Activated T-cell treated with anti-CD3 and anti-CD28 coated beads, Interleukin-2, amount 50 U/mL, for 24 hours (primary cell): ENCODE data around the gene CD27.
"Not testable (repeated sequence)": the region's sequence is repeated elsewhere in the genome, so short reads cannot be mapped to it uniquely, and the experiment has no call there.

Source experiments
- DNase-seq: peaks from one replicate; pipeline ENCODE4 v3.0.0-alpha.2; 2020
- H3K27ac Mint-ChIP-seq: 2 replicates; pipeline ENCODE4 v1.8.0; 2020; ENCODE audit warnings: mild to moderate bottlenecking, mixed read lengths
- H3K27me3 Mint-ChIP-seq: 2 replicates; pipeline ENCODE4 v1.8.0; 2020; ENCODE audit warnings: mixed read lengths
- H3K36me3 Mint-ChIP-seq: 2 replicates; pipeline ENCODE4 v1.8.0; 2020; ENCODE audit warnings: low read depth, mixed read lengths
- H3K4me1 Mint-ChIP-seq: 2 replicates; pipeline ENCODE4 v1.8.0; 2020; ENCODE audit warnings: low read depth, mixed read lengths
- H3K4me3 Mint-ChIP-seq: 2 replicates; pipeline ENCODE4 v1.8.0; 2020; ENCODE audit warnings: mild to moderate bottlenecking, moderate library complexity, mixed read lengths
- H3K9me3 Mint-ChIP-seq: 2 replicates; pipeline ENCODE4 v1.8.0; 2020; ENCODE audit warnings: mixed read lengths

The CD27 gene

DNA sequence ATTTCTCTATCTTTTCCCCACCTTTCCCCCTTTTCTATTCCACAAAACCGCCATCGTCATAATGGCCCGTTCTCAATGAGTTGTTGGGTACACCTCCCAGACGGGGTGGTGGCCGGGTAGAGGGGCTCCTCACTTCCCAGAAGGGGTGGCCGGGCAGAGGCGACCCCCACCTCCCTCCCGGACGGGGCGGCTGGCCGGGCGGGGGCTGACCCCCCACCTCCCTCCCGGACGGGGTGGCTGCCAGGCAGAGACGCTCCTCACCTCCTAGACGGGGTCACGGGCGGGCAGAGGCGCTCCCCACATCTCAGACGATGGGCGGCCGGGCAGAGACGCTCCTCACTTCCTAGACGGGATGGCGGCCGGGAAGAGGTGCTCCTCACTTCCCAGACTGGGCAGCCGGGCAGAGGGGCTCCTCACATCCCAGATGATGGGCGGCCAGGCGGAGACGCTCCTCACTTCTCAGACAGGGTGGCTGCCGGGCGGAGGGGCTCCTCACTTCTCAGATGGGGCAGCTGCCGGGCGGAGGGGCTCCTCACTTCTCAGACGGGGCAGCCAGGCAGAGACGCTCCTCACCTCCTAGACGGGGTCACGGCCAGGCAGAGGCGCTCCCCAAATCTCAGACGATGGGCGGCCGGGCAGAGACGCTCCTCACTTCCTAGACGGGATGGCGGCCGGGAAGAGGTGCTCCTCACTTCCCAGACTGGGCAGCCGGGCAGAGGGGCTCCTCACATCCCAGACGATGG, 30.6 kb downstream of the CD27 start:
- not testable (repeated sequence) for H3K36me3 Mint-ChIP-seq, H3K27ac Mint-ChIP-seq, H3K4me3 Mint-ChIP-seq, DNase-seq, H3K27me3 Mint-ChIP-seq, H3K9me3 Mint-ChIP-seq
- H3K4me1 Mint-ChIP-seq = peaks cover 14% of the 10 kb centered on the region

DNA sequence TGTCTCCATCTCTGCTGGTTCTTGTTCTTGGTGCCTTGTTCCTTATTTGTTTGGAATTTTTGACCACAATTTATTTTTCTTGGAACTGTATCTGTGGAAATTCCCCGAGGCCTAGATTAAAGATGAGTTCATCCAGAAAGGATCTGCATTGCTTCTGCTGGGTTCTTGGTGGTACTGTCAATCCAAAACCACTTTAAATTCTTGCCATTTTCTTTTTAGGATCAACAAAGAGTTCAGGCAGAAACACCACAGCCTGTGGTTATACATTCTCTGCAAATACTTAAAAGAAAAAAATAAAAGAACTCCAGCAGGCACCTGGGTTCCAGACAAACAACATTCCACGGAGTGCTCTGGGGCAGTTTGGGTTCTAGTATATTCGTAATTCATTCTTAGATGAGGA, 31.7 kb downstream of the CD27 start:
- Mint-ChIP-seq H3K27ac (no peak overlapping the region), H3K36me3 (no peaks in the 10 kb centered on the region), H3K4me3 (no peak overlapping the region), H3K27me3 (no peaks in the 10 kb centered on the region), H3K4me1 (peaks cover 8% of the 10 kb centered on the region), H3K9me3 (no peaks in the 10 kb centered on the region)
- DNase-seq = no peak

DNA sequence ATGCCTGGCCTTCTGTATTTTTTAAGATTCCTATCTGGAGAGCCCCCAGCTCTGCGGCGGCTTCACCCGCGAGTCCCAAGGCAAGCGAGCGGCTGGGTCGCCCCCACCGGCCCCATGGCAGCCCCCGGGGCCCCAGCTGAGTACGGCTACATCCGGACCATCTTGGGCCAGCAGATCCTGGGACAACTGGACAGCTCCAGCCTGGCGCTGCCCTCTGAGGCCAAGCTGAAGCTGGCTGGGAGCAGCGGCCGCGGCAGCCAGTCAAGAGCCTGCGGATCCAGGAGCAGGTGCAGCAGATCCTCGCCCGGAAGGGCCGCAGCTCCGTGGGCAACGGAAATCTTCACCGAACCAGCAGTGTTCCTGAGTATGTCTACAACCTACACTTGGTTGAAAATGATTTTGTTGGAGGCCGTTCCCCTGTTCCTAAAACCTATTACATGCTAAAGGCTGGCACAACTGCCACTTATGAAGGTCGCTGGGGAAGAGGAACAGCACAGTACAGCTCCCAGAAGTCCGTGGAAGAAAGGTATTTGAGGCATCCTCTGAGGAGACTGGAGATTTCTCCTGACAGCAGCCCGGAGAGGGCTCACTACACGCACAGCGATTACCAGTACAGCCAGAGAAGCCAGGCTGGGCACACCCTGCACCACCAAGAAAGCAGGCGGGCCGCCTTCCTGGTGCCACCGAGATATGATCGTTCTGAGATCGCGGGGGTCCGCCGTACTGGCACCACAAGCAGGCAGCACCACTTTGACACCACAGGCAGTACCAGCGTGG, 33.0 kb downstream of the CD27 start:
- not testable (repeated sequence) for H3K27ac Mint-ChIP-seq, H3K4me3 Mint-ChIP-seq, H3K36me3 Mint-ChIP-seq, DNase-seq, H3K27me3 Mint-ChIP-seq, H3K9me3 Mint-ChIP-seq, H3K4me1 Mint-ChIP-seq

DNA sequence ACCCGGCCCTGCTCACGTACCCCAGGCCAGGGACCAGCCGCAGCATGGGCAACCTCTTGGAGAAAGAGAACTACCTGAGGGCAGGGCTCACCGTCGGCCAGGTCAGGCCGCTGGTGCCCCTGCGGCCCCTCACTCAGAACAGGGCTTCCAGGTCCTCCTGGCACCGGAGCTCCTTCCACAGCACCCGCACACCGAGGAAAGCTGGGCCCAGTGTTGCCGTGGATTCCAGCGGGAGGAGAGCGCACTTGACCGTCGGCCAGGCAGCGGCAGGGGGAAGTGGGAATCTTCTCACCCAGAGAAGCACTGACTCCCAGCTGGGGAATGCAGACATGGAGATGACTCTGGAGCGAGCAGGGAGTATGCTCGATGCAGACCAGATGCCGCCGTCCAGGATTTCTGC, 33.7 kb downstream of the CD27 start:
- Mint-ChIP-seq H3K36me3 (no peaks in the 10 kb centered on the region), H3K4me1 (no peaks in the 10 kb centered on the region), H3K27ac (no peak overlapping the region), H3K27me3 (no peaks in the 10 kb centered on the region), H3K9me3 (no peaks in the 10 kb centered on the region), H3K4me3 (no peak overlapping the region)
- DNase-seq = no peak

DNA sequence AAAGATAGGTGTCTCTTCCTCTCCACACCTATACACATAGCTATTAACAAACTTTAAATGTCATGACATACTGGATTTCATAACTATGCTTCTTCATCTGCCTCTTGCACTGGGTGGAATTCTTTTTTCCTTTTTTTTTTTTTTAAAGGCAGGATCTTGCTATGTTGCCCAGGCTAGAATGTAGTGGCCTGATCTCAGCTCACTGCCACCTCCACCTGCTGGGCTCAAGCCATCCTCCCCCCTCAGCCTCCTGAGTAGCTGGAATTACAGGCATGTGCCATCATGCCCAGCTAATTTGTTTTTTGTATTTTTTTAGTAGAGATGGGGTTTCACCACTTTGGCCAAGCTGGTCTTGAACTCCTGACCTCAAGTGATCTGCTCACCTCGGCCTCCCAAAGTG, 43.5 kb downstream of the CD27 start:
- H3K27me3 Mint-ChIP-seq = no peaks in the 10 kb centered on the region
- H3K27ac Mint-ChIP-seq = no peak overlapping the region
- H3K4me1 Mint-ChIP-seq = peaks cover 11% of the 10 kb centered on the region
- no peak for DNase-seq
- H3K4me3 Mint-ChIP-seq = no peak overlapping the region
- H3K9me3 Mint-ChIP-seq = no peaks in the 10 kb centered on the region
- H3K36me3 Mint-ChIP-seq = peaks cover 30% of the 10 kb centered on the region

DNA sequence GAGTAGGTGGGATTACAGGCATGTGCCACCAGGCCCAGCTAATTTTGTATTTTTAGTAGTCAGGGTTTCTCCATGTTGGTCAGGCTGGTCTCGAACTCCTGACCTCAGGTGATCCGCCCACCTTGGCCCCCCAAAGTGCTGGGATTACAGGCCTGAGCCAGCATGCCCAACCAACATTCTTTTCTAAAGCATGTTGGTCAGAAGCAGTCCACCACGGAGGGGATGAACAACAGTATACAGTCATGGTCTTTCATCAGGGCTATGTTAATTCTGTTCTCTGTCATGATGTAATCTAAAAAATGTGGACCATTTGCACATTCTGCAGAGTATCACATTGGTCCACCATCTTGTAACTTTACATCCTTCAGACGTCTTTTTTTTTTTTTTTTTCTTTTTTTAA, 44.7 kb downstream of the CD27 start:
- no peak for DNase-seq
- Mint-ChIP-seq H3K27me3 (no peaks in the 10 kb centered on the region), H3K9me3 (no peaks in the 10 kb centered on the region), H3K27ac (no peak overlapping the region), H3K4me3 (no peak overlapping the region), H3K4me1 (peaks cover 13% of the 10 kb centered on the region), H3K36me3 (peaks cover 39% of the 10 kb centered on the region)

DNA sequence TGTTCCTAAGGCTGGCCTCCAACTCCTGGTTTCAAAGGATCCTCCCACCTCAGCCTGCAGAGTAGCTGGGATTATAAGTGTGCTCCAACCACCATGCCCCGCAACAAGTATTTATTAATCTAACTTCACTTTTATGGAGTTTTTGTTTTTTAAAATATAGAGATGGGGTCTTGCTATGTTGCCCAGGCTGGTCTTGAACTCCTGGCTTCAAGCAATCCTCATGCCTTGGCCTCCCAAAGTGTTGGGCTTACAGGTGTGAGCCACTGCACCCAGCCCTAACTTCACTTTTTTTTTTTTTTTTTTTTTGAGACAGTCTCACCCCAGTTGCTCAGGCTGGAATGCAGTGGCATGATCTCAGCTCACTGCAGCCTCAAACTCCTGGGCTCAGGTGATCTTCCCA, 45.9 kb downstream of the CD27 start:
- H3K9me3 Mint-ChIP-seq, H3K27ac Mint-ChIP-seq, DNase-seq, H3K27me3 Mint-ChIP-seq, H3K4me3 Mint-ChIP-seq: not testable (repeated sequence)
- peaks cover 52% of the 10 kb centered on the region for H3K36me3 Mint-ChIP-seq
- H3K4me1 Mint-ChIP-seq = peaks cover 25% of the 10 kb centered on the region

DNA sequence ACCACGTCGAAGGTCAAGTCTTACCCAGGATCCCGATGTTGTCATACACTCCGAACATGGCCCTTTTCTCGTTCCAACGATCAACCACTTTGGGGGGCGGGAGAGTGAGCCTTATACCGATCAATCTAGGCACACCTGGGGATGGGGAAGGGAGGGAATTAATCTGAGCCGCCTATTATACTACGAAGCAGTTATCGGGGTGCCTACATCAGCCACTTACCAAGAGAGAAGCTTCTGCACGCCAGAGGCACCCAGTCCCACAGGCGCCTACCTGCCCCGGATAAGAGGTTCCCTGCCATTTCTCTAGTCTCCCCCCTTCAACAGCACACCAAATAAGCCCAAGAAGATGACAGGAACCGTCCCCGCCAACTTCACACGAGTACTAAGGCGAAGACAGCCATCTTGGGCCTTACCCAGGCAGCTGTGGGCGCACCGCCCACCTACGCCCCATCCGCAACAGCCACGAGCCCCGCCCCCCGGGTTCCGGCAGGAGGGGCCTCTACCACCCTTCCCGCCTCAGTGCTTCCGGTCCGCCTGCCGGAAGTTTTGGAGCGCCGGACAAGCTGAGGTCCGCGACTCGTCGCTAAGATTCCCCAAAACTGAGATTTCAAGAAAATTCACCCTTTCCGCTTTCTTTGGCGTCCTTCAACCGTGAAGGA, 48.2 kb downstream of the CD27 start, which contains the start of gene MRPL51:
Gene MRPL51 (minus strand): TSS at position 425 of the 659 bp plus-strand sequence. CDS start 126 bp downstream, at position 299.
- Mint-ChIP-seq H3K27me3 (no peaks in the 10 kb centered on the region), H3K4me1 (peaks cover 39% of the 10 kb centered on the region), H3K4me3 (peak within 1 kb of the TSS; percentile 98), H3K36me3 (peaks cover 73% of the 10 kb centered on the region), H3K9me3 (no peaks in the 10 kb centered on the region), H3K27ac (peak within 1 kb of the TSS; percentile 100)
- DNase-seq = peak; percentile 96

DNA sequence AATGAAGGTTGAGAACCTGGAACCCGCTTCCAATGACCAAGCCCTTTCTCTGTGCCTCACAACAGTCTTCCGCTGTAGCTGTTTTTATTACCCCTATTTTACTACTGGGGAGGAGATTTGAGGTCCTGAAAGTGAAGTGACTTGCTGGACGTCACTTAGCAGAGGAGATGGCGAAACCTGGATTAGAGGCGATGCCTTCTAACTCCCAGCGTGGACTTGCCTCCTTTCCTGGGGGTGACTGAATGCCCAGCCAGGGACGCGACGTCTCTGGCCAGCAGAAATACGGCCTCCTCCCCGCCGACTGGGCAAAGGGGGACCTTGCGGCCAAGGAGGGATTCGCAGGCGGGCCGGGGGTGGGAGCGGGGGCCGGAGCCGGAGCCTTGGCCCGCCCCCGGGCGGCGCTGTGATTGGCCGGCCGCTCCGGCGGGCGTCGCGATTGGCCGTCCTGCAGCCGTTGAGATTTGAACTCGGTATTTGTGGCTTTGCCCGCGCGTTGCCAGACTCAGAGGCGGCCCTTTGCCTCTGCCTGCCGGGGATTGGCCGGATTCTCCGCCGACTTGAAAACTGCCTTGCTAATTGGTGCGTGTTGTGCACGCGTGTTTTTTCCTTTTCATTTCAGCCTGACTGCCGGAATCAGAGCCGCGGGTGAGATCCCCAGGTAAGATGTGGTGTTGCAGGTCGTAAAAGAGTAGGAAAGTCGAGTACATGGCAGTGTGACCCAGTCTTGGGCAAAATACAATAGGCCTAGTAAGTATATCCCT, 48.9 kb downstream of the CD27 start, which contains the start of gene NCAPD2:
Gene NCAPD2 (plus strand): TSS at position 606 of the 761 bp plus-strand sequence. CDS start 997 bp downstream, outside the sequence.
- Mint-ChIP-seq H3K27me3 (no peaks in the 10 kb centered on the region), H3K9me3 (no peaks in the 10 kb centered on the region), H3K4me3 (peak within 1 kb of the TSS; percentile 98), H3K36me3 (peaks cover 80% of the 10 kb centered on the region), H3K4me1 (peaks cover 42% of the 10 kb centered on the region), H3K27ac (peak within 1 kb of the TSS; percentile 100)
- peak; percentile 93 for DNase-seq

DNA sequence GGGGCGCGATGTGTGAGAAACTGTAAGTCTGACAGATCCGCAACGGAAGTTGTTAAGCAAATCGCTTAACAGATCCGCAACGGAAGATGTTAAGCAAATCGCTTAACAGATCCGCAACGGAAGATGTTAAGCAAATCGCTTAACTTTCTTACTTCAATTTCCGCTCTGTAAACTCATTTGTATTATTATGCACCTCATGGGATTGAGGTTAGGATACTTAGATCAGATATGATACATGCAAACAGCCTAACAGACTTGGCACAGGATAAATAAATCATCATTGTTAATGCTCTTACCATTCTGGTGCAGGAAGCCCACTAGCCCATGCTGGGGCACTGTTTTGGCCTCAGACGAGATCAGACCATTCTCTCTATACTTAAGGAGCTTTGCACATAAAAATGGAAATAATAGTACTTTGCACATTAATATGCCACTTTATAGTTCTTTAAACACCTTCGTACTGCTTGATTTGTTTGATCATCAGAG, 49.5 kb downstream of the CD27 start:
- Mint-ChIP-seq H3K4me3 (peak overlapping the region; percentile 98), H3K27me3 (no peaks in the 10 kb centered on the region), H3K27ac (peak overlapping the region; percentile 100), H3K36me3 (peaks cover 86% of the 10 kb centered on the region), H3K9me3 (no peaks in the 10 kb centered on the region), H3K4me1 (peaks cover 42% of the 10 kb centered on the region)
- DNase-seq = no peak

DNA sequence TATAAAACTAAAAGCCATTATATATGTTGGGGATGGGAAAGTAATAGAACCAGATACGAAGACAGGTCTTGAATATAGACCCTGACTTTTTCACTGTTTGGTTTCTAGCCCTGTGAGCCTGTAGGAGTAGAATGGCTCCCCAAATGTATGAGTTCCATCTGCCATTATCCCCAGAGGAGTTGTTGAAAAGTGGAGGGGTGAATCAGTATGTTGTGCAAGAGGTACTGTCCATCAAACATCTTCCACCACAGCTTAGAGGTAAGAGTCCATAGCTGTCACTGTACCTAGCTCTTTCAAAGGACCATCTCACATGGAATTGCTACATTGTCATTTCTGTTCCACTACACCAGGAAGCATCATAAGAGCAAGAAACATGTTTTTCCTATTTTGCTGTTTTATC, 50.2 kb downstream of the CD27 start:
- Mint-ChIP-seq H3K4me1 (peaks cover 42% of the 10 kb centered on the region), H3K9me3 (no peaks in the 10 kb centered on the region), H3K36me3 (peaks cover 93% of the 10 kb centered on the region), H3K27ac (peak overlapping the region; percentile 100), H3K27me3 (no peaks in the 10 kb centered on the region), H3K4me3 (peak overlapping the region; percentile 98)
- DNase-seq = no peak

DNA sequence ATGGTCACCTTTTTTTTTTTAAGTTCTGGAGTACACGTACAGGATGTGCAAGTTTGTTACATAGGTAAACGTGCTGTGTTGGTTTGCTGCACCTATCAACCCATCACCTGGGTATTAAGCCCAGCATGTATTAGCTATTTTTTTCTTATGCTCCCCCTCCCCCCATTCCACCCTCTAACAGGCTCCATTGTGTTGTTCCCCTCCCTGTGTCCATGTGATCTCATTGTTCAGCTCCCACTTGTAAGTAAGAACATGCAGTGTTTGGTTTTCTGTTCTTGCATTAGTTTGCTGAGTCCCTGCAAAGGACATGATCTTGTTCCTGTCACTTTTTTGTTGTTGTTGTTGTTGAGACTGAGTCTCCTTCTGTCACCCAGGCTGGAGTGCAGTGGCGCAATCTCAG, 52.5 kb downstream of the CD27 start:
- not testable (repeated sequence) for H3K4me3 Mint-ChIP-seq, H3K9me3 Mint-ChIP-seq, H3K27me3 Mint-ChIP-seq, DNase-seq
- peaks cover 34% of the 10 kb centered on the region for H3K4me1 Mint-ChIP-seq
- peaks cover 72% of the 10 kb centered on the region for H3K36me3 Mint-ChIP-seq
- peak overlapping the region; percentile 48 for H3K27ac Mint-ChIP-seq

DNA sequence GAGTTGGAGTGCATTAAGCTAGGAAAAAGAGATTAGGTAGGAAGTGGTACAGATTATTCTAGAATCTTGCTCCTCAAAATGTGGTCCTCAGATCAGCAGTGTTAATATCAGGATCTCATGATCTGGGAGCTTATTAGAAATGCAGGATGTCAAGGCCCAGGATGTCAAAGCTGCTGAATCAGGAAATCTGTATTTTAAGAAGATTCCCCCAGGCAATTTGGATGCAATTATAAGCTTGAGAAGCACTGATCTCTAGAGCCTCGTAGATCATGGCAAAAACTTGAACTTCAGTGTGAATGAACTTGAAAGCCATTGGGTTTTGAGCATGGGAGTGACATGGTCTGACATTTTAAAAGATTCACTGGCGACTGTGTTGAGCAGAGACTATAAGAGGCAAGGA, 55.7 kb downstream of the CD27 start:
- peaks cover 58% of the 10 kb centered on the region for H3K36me3 Mint-ChIP-seq
- H3K9me3 Mint-ChIP-seq = no peaks in the 10 kb centered on the region
- peaks cover 19% of the 10 kb centered on the region for H3K4me1 Mint-ChIP-seq
- H3K27ac Mint-ChIP-seq = no peak overlapping the region
- H3K4me3 Mint-ChIP-seq = no peak overlapping the region
- no peak for DNase-seq
- no peaks in the 10 kb centered on the region for H3K27me3 Mint-ChIP-seq
